GM18502 (cell line): Measurements from ENCODE around the gene FOXC2.

Source experiments
- ATAC-seq: cut with Tn5 transposase; IDR thresholded peaks from one replicate; pipeline ENCODE4 v1.9.1; 2021; ENCODE audit warnings: mild to moderate bottlenecking; ENCODE audit not compliant: unreplicated experiment, poor library complexity

FOXC2 gene

GRCh38 chr16:86566601-86566965 lies at the start of gene FOXC2:
Gene FOXC2 (plus strand): TSS chr16:86566829. CDS start chr16:86567336, 507 bp downstream.
- ATAC-seq: no peak

- ATAC-seq: no peak
These were observed 49.6 kb upstream of the FOXC2 start for GRCh38 chr16:86517033-86517432.

GRCh38 chr16:86517652-86518258 lies 48.9 kb upstream of the FOXC2 start:
- ATAC-seq: no peak

- no peak for ATAC-seq
These were observed 47.5 kb upstream of the FOXC2 start for GRCh38 chr16:86519007-86519648.

- no peak for ATAC-seq
These were observed 46.8 kb upstream of the FOXC2 start for GRCh38 chr16:86519649-86520316.

- ATAC-seq: no peak
These were observed 46.1 kb upstream of the FOXC2 start for GRCh38 chr16:86520317-86521210.

- no peak for ATAC-seq
These were observed 45.1 kb upstream of the FOXC2 start for GRCh38 chr16:86521236-86522197.

GRCh38 chr16:86522634-86523033 lies 44.0 kb upstream of the FOXC2 start:
- no peak for ATAC-seq

GRCh38 chr16:86523166-86523740 lies 43.4 kb upstream of the FOXC2 start:
- ATAC-seq: no peak

GRCh38 chr16:86524029-86524428 lies 42.6 kb upstream of the FOXC2 start:
- no peak for ATAC-seq

- no peak for ATAC-seq
These were observed 40.9 kb upstream of the FOXC2 start for GRCh38 chr16:86525696-86526095.

GRCh38 chr16:86527366-86527765 lies 39.3 kb upstream of the FOXC2 start:
- ATAC-seq: no peak

- no peak for ATAC-seq
These were observed 38.3 kb upstream of the FOXC2 start for GRCh38 chr16:86528061-86528929.

GRCh38 chr16:86529160-86529559 lies 37.5 kb upstream of the FOXC2 start:
- no peak for ATAC-seq

- ATAC-seq: no peak
These were observed 36.1 kb upstream of the FOXC2 start for GRCh38 chr16:86530251-86531190.

GRCh38 chr16:86531191-86531545 lies 35.5 kb upstream of the FOXC2 start:
- no peak for ATAC-seq
